ENCODE measurements around the gene GPR39. TPM values are rescaled to one million over a fixed set of nuclear protein-coding genes. Genes with fewer than 3 reads are reported as not detected.

Gene GPR39
- total and polyA plus RNA-seq, 2 donors (not counting 1 experiment from before 2014, with no cell fraction given): 1.00 to 1.3 TPM

- no peak overlapping the region for H3K9ac ChIP-seq (ENCODE audit: insufficient read depth, low read length)
- no peaks in the 10 kb centered on the region for H3K27me3 ChIP-seq (ENCODE audit: control insufficient read depth, insufficient read depth, low read length)
- H2AFZ ChIP-seq (ENCODE audit: low read length): no peak overlapping the region
- TF ChIP-seq CTCF (conservative IDR thresholded peaks at IDR 0.05 in 1 of 2, IDR thresholded peaks at IDR 0.05 in 1 of 2; ENCODE audit: low read depth in 1 of 2, low read length in 2 of 2) (no peak), EZH2 (IDR thresholded peaks at IDR 0.05; ENCODE audit: low read length, missing control alignments) (no peak)
- no peak overlapping the region for H3K27ac ChIP-seq (ENCODE audit: insufficient read depth, low read length)
- no peak overlapping the region for H3K4me2 ChIP-seq (ENCODE audit: extremely low read depth, insufficient read depth, low read length)
- H3K79me2 ChIP-seq (ENCODE audit: control insufficient read depth, insufficient read depth, low read length): no peaks in the 10 kb centered on the region
- no peaks in the 10 kb centered on the region for H3K36me3 ChIP-seq (ENCODE audit: control insufficient read depth, insufficient read depth, low read length)
- peak; percentile 21 to 95 for DNase-seq (ENCODE audit: low read depth in 2 of 2)
- H3K4me1 ChIP-seq (ENCODE audit: control insufficient read depth, extremely low read depth, insufficient read depth, low read length): no peaks in the 10 kb centered on the region
- no peak overlapping the region for H3K4me3 ChIP-seq (replicated peaks in 1 of 4; ENCODE audit: control extremely low read depth in 1 of 4, insufficient read depth in 1 of 4, low read depth in 3 of 4, low read length in 4 of 4)
- H4K20me1 ChIP-seq (ENCODE audit: control insufficient read depth, extremely low read depth, insufficient read depth, low read length): no peaks in the 10 kb centered on the region
- no peaks in the 10 kb centered on the region for H3K9me3 ChIP-seq (ENCODE audit: control insufficient read depth, insufficient read depth, low read depth, low read length)
These were observed 16.3 kb upstream of the GPR39 start for GRCh38 chr2:132400169-132400900.

- Histone ChIP-seq H3K9me3 (ENCODE audit: control insufficient read depth, insufficient read depth, low read depth, low read length) (no peaks in the 10 kb centered on the region), H3K27me3 (ENCODE audit: control insufficient read depth, insufficient read depth, low read length) (no peaks in the 10 kb centered on the region), H3K79me2 (ENCODE audit: control insufficient read depth, insufficient read depth, low read length) (no peaks in the 10 kb centered on the region), H3K9ac (ENCODE audit: insufficient read depth, low read length) (no peak overlapping the region), H4K20me1 (ENCODE audit: control insufficient read depth, extremely low read depth, insufficient read depth, low read length) (no peaks in the 10 kb centered on the region), H3K4me3 (replicated peaks in 1 of 4; ENCODE audit: control extremely low read depth in 1 of 4, insufficient read depth in 1 of 4, low read depth in 3 of 4, low read length in 4 of 4) (no peak overlapping the region), H3K4me2 (ENCODE audit: extremely low read depth, insufficient read depth, low read length) (no peak overlapping the region), H3K4me1 (ENCODE audit: control insufficient read depth, extremely low read depth, insufficient read depth, low read length) (no peaks in the 10 kb centered on the region), H3K36me3 (ENCODE audit: control insufficient read depth, insufficient read depth, low read length) (no peaks in the 10 kb centered on the region), H2AFZ (ENCODE audit: low read length) (no peak overlapping the region), H3K27ac (ENCODE audit: insufficient read depth, low read length) (no peak overlapping the region)
- peak in 1 of 2 donors; percentile 57 for DNase-seq (ENCODE audit: low read depth in 2 of 2)
- TF ChIP-seq EZH2 (IDR thresholded peaks at IDR 0.05; ENCODE audit: low read length, missing control alignments) (no peak), CTCF (conservative IDR thresholded peaks at IDR 0.05 in 1 of 2, IDR thresholded peaks at IDR 0.05 in 1 of 2; ENCODE audit: low read depth in 1 of 2, low read length in 2 of 2) (no peak)
These were observed 15.7 kb upstream of the GPR39 start for GRCh38 chr2:132400901-132401240.

DNA sequence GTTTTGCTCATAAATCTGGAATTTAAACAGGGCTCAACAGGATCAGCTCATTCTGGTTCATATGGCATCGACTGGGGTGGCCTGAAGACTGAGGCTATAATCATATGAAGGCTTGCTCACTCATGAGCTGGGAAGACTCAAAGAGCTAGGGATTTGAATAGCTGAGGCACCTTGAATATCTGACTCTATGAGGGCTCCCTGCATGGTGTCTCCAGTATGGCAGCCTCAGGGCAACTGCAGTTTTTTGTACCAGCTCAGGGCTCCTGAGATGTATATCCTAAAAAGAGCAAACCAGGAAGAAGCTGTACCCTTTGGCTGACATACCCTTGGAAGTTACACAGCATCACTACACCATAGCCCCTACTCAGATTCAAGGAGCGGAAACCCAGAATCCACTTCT, 15.3 kb upstream of the GPR39 start:
- no peak overlapping the region for H3K27ac ChIP-seq (ENCODE audit: insufficient read depth, low read length)
- H3K9me3 ChIP-seq (ENCODE audit: control insufficient read depth, insufficient read depth, low read depth, low read length): no peaks in the 10 kb centered on the region
- no peaks in the 10 kb centered on the region for H3K79me2 ChIP-seq (ENCODE audit: control insufficient read depth, insufficient read depth, low read length)
- no peak overlapping the region for H3K4me3 ChIP-seq (replicated peaks in 1 of 4; ENCODE audit: control extremely low read depth in 1 of 4, insufficient read depth in 1 of 4, low read depth in 3 of 4, low read length in 4 of 4)
- no peaks in the 10 kb centered on the region for H3K36me3 ChIP-seq (ENCODE audit: control insufficient read depth, insufficient read depth, low read length)
- TF ChIP-seq CTCF (conservative IDR thresholded peaks at IDR 0.05 in 1 of 2, IDR thresholded peaks at IDR 0.05 in 1 of 2; ENCODE audit: low read depth in 1 of 2, low read length in 2 of 2): no peak
- H3K4me1 ChIP-seq (ENCODE audit: control insufficient read depth, extremely low read depth, insufficient read depth, low read length): no peaks in the 10 kb centered on the region
- DNase-seq (ENCODE audit: low read depth in 2 of 2): no peak
- no peak overlapping the region for H3K4me2 ChIP-seq (ENCODE audit: extremely low read depth, insufficient read depth, low read length)
- no peak overlapping the region for H3K9ac ChIP-seq (ENCODE audit: insufficient read depth, low read length)
- no peaks in the 10 kb centered on the region for H4K20me1 ChIP-seq (ENCODE audit: control insufficient read depth, extremely low read depth, insufficient read depth, low read length)
- no peaks in the 10 kb centered on the region for H3K27me3 ChIP-seq (ENCODE audit: control insufficient read depth, insufficient read depth, low read length)
- H2AFZ ChIP-seq (ENCODE audit: low read length): no peak overlapping the region
